HG03575 (cell line): Measurements from ENCODE around the gene KHNYN.

Source experiments
- ATAC-seq: cut with Tn5 transposase; IDR thresholded peaks from one replicate; pipeline ENCODE4 v1.9.1; 2021; ENCODE audit not compliant: unreplicated experiment, insufficient number of reproducible peaks, low FRiP score; ENCODE audit errors: extremely low read depth

Gene KHNYN

DNA sequence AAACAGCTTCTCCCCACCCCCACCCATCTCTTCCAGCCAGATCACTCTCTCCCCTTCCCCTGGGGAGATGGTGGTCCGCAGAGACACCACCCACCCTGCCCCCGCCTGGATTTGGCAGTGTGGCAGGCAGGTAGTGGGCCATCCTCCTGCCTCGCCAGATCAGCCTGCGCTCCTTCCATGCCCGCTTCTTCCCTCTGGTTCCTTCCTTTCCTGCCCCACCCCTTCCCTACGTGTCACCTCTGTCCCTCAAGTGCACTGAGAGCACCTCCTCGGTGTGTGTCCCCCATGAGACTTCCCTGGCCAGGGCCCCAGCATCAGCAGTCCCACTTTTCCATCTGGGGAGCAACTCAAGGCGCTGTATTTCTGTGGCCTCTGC, 30.3 kb upstream of the KHNYN start:
- no peak for ATAC-seq

DNA sequence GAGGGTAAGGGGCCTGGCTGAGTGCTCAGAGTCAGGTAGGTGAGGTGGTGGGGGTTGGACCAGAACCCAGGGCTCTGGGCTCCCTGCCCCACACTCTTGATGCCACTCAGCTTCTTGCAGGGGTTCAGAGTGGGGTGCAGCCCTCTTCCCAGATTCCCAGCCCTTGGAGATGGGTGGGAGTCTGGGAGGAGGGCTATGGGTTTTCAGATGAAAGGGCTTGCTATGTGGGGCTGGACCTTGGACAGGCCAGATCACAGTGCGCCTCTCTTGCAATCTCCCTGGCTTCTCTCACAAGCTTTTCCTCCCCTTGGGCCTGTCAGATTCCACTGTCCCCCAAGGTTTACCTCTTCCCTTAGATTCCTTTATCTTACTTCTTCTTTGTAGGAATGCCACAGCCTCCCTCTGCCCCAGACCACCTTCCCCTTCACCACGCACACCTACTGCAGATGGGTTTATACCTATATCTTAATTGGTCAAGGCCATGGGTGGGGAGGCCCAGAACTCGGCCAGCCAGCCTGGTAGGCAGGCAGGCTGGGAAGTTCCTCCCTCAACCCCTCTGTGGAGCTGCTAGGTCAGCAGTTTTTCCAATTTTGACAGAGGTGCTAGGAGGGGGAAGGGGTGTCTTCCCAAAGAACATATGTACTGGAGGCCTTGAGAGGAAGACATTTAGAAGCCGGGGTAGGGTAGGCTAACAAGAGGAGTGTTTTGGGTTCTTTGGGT, 29.6 kb upstream of the KHNYN start:
- ATAC-seq, result no peak

DNA sequence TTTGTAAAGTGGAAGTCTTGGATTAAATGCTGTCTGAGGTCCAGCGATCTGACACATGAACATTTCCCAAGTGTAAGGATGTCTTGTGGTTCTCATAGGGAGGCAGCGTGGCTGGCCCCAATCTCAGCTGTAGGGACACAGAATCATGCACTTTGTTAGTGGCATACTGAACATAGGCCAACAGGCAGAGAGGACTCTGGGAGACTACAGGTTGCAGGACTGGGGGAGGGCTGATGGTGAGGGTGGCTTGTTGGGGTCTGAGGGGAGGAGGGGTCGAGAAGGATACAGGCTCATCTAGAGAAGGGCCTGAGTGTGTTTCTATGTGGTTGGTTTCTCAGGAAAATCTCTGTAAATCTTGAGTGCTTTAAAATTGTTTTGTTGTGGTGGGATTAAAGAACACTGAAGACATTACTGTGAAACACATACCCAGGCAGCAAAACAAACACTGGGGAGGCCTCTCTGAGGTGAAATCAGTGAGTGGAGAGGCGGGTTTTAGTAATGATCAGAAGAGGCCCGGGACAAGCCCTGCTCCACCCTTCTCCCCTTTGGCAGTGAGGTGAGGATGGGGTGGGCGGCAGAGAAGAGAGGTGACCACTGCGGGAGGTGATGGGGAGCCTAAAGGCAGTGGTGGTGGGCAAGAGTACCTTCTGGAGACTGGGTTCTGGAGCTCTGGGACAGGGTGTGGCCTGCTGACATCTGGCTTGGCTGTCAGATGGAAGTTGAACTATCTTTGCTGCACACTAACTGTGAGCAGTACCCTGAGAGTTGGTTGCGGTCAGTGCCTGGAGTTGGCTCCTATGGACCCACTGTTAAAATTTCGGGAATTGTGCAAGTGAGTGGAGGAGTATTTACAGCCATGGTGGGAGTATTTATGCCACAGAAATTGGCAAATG, 27.7 kb upstream of the KHNYN start:
- ATAC-seq, result no peak

DNA sequence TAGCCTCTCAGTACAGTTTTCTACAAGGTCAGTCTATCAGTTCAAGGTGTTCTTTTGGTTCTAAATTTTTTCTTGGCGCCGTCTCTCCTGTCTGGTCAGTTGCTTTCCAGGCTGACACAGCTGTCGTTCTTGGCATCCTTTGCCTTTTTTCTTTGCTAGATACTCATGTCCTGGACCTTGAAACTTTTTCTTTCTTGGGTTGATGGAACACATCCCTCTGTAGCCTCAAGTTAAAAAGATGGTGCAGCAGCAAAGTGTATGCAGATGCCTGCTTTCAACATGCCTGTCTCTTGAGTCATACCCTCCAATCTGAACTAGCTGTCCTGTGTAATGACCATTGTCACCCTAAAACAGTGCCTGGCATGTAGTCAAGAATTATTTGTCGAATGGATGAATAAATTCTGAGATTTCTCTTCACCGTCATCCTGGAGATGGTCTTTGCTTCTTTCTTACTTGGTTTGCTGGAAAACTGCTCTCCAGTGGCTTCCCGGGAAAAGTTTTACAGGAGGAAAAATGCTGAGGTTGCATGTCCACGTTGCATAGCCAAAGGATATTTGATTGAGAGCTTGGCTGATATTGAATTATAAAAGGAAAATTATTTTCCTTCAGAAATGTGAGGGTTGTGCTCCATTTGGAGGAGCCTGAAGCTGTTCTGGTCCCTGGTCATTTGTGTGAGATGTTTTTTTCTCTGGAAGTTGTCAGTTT, 26.3 kb upstream of the KHNYN start:
- no peak for ATAC-seq

DNA sequence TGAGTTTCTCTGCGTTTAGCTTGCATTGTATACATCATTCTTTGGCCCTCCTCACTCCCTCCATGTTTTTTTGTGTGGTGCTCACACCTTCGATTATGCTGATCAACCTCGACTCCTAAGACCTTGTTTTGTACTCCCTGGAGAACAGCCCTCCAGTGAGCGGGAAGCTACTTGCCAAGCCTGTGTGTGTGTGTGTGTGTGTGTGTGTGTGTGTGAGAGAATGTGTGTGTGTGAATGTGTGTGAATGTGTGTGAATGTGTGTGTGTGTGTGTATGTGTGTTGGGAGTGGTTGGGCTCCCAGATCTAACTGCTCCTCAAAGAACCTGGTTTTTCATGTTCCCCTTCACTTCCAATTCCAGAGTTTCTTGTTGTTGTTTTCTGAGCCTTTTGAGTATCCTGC, 24.9 kb upstream of the KHNYN start:
- ATAC-seq, result no peak

DNA sequence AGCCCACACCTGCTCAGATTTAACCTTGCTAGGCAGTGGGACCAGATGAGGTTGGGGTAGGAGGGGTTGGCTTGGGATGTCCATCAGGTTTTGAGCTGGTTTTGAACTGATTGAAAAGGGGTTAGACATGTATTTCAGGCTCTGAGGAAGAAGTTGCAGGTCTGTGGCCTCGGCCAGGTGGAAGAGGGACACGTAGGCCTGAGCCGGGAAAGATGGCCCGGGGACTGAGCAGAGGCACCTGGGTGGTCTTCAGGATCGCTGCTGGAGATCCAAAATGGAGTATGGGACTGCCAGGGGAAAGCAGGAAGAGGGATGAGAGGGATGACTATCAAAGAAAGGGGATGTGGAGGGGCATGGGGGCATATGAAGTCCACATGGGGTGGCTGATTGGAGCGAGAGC, 23.3 kb upstream of the KHNYN start:
- ATAC-seq, result no peak

DNA sequence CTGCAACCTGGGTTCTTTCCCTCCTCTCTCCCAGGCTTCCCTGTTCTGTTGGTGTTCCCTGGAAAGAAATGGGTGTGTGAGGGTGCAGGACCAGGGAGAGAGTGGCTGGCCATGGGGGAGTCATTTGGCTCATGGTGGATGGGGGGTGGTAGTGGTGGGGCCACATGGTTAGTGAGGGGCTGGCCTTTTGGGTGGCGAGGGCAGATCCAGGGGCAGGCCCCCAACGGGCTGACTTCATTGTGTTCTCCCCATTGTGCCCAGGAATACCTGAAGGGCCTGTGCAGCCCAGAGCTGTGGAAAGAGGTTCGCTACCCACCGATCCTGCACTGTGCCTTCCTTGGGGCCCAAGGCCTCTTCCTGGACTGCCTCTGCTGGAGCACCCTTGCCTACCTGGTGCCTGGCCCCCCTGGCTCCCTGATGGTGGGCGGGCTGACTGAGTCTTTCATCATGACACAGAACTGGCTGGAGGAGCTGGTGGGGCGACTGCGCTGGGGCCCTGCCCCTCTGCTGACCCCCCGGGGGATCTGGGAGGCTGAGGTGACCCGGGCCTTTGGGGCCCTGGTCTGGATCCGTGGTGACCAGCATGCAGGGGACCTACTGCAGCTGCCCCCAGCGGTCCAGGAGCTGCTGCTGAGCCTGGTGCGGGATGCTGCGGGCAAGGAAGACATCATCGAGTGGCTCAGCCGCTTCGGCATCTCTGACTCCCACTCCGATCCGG, 22.0 kb upstream of the KHNYN start:
- no peak for ATAC-seq

DNA sequence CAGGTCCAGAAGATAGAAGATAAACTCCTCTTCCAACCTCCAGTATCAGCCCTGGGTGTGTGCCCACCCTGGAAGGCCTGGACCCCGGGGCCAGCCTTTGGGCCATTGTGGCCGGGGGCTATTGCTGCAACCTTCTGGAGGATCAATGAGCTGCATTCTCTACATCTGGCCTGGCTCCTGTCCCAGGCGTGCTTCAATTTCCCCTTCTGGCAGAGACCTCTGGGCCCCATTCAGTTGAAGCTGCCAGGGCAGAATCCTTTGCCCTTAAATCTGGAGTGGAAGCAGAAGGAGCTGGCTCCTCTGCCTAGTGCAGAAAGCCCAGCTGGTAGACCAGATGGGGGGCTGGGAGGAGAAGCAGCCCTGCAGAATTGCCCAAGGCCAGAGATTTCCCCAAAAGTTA, 21.0 kb upstream of the KHNYN start:
- ATAC-seq, result no peak

DNA sequence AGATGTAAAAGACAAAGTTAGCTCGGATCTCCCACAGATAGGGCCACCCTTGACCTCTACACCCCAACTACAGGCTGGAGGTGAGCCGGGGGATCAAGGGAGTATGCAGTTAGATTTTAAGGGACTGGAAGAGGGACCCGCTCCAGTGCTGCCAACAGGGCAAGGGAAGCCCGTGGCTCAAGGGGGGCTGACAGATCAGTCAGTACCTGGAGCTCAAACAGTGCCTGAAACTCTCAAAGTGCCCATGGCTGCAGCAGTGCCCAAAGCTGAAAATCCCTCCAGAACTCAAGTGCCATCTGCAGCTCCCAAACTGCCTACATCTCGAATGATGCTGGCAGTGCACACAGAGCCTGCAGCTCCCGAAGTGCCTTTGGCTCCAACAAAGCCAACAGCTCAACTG, 20.6 kb upstream of the KHNYN start:
- no peak for ATAC-seq

DNA sequence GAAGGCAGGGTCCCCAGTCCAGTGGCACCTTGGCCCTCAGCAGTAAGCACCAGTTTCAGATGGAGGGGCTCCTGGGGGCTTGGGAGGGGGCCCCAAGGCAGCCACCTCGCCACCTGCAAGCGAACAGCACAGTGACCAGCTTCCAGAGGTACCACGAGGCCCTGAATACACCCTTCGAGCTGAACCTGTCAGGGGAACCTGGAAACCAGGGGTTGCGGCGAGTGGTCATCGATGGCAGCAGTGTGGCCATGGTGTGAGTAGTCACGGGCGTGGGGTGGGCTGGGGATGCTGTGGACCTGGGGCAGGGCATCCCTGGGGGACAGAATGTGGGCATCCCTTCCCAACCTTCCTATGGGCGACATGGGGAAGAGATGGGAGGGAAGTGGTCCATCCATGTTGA, 19.8 kb upstream of the KHNYN start:
- ATAC-seq, result no peak

DNA sequence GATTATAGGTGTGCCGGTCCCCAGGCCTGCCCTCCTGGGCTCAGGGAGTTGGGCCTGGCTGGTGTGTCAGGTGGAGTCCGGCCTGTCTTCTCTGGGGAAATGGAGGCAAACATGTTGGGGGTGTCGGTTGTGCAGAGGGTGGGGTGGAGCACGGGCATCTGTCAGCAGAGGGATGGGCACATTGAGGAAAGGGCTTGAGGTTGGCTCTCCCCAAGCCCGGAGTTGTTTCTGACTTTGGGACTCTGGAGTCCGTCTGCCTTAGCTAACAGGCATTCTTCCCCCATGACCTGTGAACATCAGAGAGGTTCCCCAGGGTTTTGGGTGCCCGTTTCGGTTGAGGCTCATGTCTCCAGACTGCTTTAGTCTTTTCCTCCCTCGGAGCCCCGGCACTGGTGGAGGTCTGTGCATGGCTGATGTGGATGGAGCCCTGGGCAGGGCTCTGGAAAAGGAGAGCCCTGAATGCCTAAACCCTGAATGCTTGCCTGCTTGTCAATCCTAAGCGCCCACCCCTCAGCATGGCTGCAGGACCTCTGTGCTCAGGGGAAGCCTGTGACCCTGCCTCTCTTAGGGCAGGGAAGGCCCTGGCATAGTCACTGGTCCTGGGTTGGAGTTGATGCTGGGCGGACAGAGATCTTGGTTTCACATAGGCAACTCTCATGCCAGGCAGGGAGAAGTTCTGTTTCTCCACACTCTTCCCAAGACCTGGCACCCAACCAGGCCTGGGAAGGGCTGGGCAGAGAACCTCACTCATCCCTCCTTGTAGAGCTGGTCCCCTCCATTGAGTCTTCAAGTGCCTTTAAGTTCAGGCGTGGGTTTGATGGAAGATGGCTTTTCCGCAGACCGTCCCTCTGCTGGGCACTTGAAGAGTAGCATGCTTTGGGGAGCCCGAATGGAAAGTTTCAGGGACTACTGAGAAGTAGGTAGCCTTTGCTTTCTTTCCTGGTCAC, 18.0 kb upstream of the KHNYN start:
- no peak for ATAC-seq

DNA sequence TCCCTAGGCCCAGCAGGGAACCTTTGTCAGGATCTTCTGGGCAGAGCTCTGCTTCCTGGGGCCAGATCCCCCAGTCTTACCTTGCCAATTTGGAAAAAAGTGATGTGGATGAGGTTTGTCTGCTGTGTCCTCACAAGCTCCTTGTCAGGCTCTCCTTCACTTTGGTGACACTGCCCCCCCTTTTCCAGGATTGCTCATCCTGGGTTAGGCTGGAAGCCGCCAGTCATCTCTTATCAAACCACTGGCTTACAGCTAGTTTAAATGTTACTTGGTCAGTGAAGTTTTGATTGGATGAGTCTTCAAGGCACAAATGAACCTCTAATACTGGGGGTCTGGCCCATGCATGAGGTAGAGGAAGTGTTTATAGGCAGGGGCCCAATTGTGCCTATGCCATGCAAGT, 15.7 kb upstream of the KHNYN start:
- no peak for ATAC-seq

DNA sequence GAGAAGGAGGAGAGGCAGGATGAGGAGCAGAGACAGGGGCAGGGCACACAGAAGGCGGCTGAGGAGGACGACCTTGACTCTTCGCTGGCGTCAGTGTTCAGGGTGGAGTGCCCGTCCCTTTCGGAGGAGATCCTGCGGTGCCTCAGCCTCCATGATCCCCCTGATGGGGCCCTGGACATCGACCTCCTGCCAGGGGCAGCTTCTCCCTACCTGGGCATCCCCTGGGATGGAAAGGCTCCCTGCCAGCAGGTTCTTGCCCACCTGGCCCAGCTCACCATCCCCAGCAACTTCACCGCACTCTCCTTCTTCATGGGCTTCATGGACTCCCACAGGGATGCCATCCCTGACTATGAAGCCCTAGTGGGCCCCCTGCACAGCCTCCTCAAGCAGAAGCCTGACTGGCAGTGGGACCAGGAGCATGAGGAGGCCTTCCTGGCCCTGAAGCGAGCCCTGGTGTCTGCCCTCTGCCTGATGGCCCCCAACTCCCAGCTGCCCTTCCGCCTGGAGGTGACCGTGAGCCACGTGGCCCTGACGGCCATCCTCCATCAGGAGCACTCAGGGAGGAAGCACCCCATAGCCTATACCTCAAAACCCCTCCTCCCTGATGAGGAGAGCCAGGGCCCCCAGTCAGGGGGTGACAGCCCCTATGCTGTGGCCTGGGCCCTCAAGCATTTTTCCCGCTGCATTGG, 14.9 kb upstream of the KHNYN start:
- no peak for ATAC-seq

DNA sequence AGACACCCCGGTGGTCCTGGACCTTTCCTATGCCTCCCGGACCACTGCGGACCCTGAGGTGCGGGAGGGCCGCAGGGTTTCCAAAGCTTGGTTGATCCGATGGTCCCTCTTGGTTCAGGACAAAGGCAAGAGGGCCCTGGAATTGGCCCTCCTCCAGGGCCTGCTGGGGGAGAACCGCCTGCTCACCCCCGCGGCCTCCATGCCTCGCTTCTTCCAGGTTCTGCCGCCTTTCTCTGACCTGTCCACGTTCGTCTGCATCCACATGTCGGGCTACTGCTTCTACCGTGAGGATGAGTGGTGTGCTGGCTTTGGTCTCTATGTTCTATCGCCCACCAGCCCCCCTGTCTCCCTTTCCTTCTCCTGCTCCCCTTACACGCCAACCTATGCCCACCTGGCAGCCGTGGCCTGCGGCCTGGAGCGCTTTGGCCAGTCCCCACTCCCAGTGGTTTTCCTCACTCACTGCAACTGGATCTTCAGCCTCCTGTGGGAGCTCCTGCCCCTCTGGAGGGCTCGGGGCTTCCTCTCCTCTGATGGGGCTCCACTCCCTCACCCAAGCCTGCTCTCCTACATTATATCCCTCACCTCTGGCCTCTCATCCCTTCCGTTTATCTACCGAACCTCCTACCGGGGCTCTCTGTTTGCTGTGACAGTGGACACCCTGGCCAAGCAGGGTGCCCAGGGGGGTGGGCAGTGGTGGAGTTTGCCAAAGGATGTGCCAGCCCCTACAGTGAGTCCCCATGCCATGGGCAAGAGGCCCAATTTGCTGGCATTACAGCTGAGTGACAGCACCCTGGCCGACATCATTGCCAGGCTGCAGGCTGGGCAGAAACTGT, 14.1 kb upstream of the KHNYN start:
- ATAC-seq, result no peak

DNA sequence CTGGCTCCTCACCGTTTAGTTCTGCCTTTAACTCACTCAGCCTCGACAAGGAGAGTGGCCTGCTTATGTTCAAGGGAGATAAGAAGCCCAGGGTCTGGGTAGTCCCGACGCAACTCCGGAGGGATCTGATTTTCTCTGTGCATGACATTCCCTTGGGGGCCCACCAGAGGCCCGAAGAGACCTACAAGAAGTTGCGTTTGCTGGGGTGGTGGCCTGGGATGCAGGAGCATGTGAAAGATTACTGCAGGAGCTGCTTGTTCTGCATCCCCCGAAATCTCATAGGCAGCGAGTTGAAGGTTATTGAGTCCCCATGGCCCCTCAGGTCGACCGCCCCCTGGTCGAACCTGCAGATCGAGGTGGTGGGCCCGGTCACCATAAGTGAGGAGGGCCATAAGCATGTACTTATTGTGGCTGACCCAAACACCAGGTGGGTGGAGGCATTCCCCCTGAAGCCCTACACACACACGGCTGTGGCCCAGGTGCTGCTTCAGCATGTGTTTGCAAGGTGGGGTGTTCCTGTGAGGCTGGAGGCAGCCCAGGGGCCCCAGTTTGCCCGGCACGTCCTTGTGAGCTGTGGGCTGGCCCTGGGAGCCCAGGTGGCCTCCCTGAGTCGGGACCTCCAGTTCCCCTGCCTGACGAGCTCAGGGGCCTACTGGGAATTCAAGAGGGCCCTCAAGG, 13.4 kb upstream of the KHNYN start:
- ATAC-seq, result no peak

DNA sequence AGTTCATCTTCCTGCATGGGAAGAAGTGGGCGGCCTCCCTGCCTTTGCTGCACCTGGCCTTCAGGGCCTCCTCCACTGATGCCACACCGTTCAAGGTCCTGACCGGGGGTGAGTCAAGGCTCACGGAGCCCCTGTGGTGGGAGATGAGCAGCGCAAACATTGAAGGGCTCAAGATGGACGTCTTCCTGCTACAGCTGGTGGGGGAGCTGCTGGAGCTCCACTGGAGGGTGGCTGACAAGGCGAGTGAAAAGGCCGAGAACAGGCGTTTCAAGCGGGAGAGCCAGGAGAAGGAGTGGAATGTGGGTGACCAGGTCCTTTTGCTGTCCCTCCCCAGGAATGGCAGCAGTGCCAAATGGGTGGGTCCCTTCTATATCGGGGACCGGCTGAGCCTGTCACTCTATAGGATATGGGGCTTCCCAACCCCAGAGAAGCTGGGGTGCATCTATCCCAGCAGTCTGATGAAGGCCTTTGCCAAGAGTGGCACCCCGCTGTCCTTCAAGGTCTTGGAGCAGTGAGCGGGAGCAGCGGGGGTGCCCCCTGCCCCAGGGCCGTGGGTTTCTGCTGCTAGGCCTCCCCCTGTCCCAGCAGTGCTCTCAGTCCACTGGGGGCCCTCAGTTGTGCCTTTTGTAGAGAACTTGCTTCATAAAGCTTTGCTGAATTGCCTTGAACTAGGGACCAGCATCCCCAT, 12.7 kb upstream of the KHNYN start:
- ATAC-seq, result no peak
